Measurements from ENCODE around the gene RIGI.
"Not testable (repeated sequence)": the region's sequence is repeated elsewhere in the genome, so short reads cannot be mapped to it uniquely, and the experiment has no call there.

RIGI gene

DNA sequence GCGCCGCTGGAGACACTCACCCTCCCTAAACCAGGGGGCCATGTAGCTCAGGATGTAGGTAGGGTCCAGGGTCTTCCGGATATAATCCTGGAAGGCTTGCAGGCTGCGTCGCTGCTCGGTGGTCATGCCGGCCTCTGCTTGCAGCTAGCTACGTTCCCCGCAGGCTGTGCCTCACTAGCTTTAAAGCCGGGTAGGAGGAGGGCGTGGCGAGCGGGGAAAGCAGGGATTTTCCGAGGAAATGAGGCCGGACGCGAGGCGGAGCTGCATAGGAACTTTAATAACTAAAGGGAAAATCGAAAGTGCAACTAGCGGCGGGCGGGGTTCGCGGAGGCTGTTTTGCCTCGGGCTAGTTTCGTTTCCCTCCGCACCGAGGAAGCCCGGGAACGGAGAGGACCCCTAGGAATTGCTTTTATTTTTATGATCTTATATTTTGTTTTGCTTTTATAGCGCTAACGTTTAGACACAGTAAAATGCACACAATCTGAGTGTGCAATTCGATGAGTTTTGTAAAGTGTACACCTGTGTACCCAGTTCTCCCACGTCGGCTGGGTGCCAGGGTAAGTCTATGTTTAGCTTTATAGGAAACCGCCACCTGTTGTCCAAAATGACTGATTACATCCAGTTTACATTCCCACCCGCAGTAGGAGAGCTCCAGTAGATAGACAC lies at the start of gene RIGI:
RIGI (minus strand) TSS at position 156 of the 666 bp plus-strand sequence; CDS start at position 126, 30 bp downstream.
- DNase-seq, result peak; percentile 79

- no peak for DNase-seq
Measured at GRCh38 chr9:32574858-32575257, 48.9 kb upstream of the RIGI start.

DNA sequence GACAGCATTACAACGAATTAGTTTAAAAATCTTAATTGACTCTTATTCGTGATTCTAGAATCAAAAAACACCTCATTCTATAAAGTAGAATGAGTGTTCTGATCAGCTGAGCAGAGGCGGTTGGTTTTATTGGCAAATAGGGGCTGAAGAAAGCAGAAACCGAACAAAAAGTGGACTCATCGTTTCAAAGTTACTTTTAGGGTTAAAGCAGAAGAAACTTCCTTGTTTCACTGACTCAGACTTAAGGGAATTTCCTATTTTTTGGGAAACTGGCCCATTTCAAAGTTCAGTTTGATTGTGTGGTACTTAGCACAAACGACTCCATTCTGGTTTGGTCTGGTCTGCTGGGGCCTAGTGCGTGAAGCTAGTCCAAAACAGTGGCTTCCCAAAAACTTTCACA lies 47.8 kb upstream of the RIGI start:
- DNase-seq, result no peak

DNA sequence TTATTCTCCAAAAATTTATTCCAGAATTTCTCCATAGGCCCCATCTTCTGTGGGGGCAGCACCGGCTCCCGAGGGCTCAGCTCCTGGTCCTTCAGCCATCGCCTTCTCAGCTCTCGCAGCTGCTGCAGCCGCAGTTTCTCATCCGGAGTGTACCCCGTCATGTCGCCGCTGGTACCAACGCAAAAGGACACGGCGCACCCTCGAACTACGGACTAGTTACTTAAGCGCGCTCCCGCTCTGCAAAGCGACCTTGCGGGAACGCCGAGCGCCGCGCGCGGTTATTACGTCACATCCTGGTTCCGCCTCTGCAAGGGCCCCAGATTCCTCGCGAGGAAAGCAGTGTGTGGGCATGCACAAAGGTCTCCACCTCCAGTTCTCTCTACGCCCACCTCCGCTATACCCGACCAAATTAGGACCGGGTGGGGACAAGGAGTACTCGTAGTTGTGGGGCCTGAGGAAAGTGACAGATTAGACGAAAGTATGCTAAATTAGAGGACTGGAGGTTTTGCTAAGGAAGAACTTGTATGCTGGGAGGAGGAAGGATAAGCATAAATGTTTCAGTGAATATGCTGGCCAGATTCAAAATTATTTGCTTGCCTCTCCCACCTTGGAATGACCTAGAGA lies 47.0 kb upstream of the RIGI start, which contains the start of gene NDUFB6:
NDUFB6 (minus strand) TSS at position 260 of the 624 bp plus-strand sequence; CDS start at position 161, 99 bp downstream.
- peak; percentile 91 for DNase-seq

GRCh38 chr9:32571969-32572899 lies 46.2 kb upstream of the RIGI start:
- DNase-seq, result peak; percentile 69

- no peak for DNase-seq
Measured at GRCh38 chr9:32570262-32570661, 44.3 kb upstream of the RIGI start.

DNA sequence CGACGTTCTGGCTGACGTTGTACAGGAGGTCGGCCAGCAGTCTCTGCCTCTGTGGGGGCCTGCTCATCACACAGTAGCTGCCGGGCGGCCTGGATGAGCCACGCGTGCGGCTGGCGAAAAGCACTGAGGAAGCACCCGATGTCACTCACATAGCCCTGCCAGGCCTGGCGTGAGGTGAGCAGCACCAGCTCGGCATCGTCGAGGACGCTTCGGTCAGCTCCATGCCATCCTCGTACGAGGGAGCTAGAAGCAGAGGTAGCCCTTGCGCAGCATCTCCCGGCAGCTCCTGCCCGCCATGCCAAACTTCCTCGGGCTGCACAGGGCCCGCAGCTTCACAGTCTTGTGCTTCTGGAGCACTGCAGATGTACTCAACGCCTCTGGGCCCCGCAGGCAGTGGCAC lies 40.8 kb upstream of the RIGI start:
- no peak for DNase-seq

DNA sequence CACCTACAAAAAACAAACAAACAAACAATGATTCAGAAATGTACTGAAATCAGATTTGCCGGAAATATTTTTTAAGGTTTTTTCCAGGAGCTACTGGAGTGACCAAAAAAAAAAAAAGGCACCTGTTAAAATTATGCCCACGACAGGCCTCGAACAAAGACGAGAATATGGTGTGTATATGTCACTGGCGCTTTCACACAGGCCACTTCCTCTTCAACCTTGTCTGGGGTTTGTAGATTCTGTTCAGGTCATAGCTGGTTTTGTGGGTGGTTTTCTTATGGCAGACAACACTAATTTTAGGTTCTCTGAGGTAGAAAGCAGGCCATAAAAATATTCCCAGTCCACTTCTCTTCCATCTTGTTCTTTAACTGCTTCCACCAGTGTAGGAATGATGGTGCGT lies 40.0 kb upstream of the RIGI start:
- DNase-seq, result no peak

DNA sequence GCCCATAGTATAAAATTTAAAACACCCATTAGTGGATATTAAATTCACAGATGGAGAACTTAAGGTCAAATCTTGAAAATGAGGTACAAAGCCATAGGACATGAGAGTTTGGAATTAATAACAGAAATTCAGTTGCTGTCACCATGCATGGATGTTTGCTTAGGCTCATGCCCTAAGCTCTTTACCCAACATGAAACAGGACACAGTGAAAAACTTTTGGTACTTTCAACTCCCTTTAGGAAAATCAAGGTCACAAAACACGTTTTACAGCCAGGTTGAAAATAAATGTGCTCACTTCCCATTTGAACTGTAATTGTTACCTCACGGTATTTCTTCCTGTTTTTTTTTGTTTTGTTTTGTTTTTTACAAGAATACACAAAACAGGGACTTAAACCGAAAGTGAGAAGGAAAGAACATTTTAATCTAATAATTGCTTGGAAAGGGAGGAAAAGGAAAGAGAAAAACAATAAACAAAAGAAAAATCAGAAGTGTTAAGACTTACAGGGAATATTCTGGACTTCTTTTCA lies 32.5 kb upstream of the RIGI start:
- no peak for DNase-seq

DNA sequence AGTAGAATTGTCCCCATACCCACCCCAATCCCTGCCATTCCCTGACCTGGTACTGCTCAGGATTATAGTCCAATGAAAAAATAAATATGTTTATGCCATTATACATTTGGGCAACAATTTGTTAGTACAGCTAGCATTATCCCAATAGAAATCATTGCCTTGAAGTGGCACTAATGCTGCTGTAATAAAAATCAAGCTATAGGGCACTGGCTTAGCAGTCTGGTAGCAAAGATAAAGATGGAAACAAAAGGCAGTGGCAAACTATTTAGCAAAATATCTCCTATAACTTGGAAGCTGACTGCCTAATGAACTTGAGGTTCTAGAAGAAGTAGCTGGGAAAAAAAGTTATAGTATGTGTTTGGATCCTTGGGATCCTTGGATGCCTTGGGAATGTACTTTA lies 28.6 kb upstream of the RIGI start:
- DNase-seq, result no peak

DNA sequence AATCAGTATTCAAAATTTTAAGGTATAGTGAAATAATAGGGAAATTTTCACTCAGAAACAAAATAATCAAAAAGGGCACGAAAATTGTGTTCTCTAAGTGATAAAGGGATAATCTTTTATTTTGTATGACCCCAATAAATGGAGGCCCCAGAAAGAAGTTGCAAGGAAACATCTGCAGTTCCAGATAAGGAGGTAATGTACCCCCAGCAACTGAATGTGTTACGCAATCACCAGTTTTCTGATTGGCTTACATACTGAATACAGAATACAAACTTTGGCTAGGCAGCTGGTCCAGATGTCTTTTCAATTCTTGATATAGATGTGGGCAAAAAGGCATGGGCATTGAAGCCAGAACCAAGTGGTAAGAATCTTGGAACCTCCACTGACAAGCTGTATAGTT lies 28.1 kb upstream of the RIGI start:
- DNase-seq, result no peak

- DNase-seq, result peak; percentile 85
Measured at GRCh38 chr9:32552172-32552872, 26.3 kb upstream of the RIGI start, which contains the start of the genes SMIM27 and TOPORS. TSS of gene SMIM27 (plus strand) at chr9:32552327. CDS start at chr9:32552435, 108 bp downstream. TSS of gene TOPORS (minus strand) at chr9:32552586. CDS start at chr9:32552436, 150 bp downstream.

GRCh38 chr9:32551276-32552051 lies 25.5 kb upstream of the RIGI start:
- peak; percentile 31 for DNase-seq

- peak; percentile 88 for DNase-seq
Measured at GRCh38 chr9:32550562-32551275, 24.7 kb upstream of the RIGI start.

GRCh38 chr9:32550150-32550561 lies 24.2 kb upstream of the RIGI start:
- DNase-seq, result peak; percentile 23

GRCh38 chr9:32548213-32548612 lies 22.2 kb upstream of the RIGI start:
- DNase-seq, result not testable (repeated sequence)

DNA sequence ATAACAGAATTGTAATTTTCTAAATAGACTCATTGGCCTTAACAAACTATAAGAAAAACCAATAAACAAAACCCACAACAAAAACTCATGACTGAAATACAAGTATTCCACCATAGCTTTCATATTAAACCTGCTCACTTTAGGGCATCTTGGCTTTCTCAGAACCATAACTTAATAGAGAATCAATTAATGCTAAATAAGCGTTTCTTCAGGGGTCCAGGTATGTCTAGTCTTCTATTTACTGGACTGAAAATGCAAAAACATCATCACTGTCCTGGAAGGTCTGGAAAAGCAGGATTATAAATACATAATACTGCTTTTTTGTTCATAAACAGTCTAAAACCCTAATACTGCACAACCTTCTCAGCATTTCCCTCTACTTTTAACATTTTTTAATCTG lies 19.9 kb upstream of the RIGI start:
- DNase-seq, result no peak

DNA sequence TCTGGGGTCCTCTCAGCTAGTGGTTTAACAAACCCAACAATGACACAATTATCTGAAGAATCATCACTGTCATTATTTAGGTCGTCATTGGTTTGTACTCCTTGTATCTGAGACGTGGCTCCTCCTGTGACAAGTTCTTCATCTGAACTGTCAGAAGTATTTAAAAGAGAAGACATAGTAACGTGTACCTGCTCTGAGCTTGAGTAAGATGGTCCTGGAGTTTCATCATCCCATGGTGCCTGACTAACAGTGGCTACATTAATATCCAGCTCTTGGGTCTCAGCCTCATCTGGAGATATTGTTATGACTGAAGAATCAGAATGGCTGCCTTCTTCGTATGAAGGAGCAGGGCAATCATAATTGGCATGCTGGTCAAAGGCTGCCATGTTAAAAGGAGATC lies 17.1 kb upstream of the RIGI start:
- no peak for DNase-seq

GRCh38 chr9:32533816-32534215 lies 7.8 kb upstream of the RIGI start:
- DNase-seq, result no peak

- no peak for DNase-seq
Measured at GRCh38 chr9:32533336-32533735, 7.3 kb upstream of the RIGI start.

DNA sequence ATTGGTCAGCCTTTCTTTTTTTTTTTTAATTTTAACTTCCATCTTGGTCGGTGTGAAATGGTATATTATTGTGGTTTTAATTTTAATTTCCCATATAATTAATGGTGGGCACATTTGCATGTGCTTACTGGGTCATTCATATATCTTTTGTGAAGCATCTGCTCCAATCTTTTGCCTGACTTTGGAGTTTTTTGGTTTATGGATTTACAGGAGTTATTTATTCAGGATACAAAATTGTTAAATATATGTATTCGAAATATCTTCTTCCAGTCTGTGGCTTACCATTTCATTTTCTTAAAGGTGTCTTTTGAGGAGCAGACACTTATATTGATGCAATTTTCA lies 682 bp upstream of the RIGI start:
- no peak for DNase-seq
